K562 (cell line): Measurements from ENCODE around the gene CEP250. TPM values are rescaled to one million over a fixed set of nuclear protein-coding genes. Genes with fewer than 3 reads are reported as not detected.

ENCODE experiments used
- ATAC-seq: fragments of 200-7000 bp; cut with Tn5 transposase; 3 replicates; pipeline ENCODE4 v1.9.1; 2020; ENCODE audit warnings: moderate library complexity
- BruUV-seq: library from RNA; stranded (reverse); fragments of 400-500 nt; replicated peaks from 2 replicates; lab custom pipeline; 2021; lab: Mats Ljungman, UMichigan
- CTCF ChIA-PET: fragments of 300-600 bp; formaldehyde crosslinking; extraction: SDS; loops from one replicate; lab custom pipeline; 2021; ENCODE audit warnings: low intra/inter-chr PET ratio; lab: Yijun Ruan, JAX
- POLR2A ChIA-PET: fragments of 300-600, 350-650 bp; sonication (Branson Sonifier 250); formaldehyde crosslinking; extraction: SDS; loops from one replicate; lab custom pipeline; 2021; ENCODE audit warnings: antibody characterized with exemption, inconsistent platforms; lab: Yijun Ruan, JAX
- DNase-seq, 4 experiments: peaks; one replicate each; pipeline versions ENCODE4 v3.0.0 to v3.0.0-alpha.2; 2011 to 2018; ENCODE audit warnings: low spot score in 3 of 4, mixed read lengths in 3 of 4; ENCODE audit errors: extremely low read depth in 1 of 4
- FAIRE-seq: peaks from 2 replicates; lab custom pipeline; 2011; peaks lifted over from hg19 to GRCh38; lab: Jason Lieb, UNC
- H2AFZ ChIP-seq: 2 replicates; pipeline ENCODE4 v1.6.0; 2011; ENCODE audit warnings: low read depth, low read length, control low read depth, inconsistent platforms
- H3K27ac ChIP-seq: fragments of 200-600 bp; 3 replicates; pipeline ENCODE4 v1.8.0; 2011; ENCODE audit warnings: low read depth, mild to moderate bottlenecking, control low read depth, inconsistent platforms, low read length, moderate library complexity, mixed read lengths; ENCODE audit errors: extremely low read depth
- H3K27me3 ChIP-seq, 2 experiments: fragments of 300-600 bp in 1 of 2; 2 replicates in 1 of 2; 3 replicates in 1 of 2; pipeline versions ENCODE4 v1.6.0 to v1.8.0; 2011; ENCODE audit warnings: inconsistent platforms in 2 of 2, low read length in 2 of 2, mild to moderate bottlenecking in 1 of 2, mixed read lengths in 1 of 2, moderate library complexity in 1 of 2; ENCODE audit not compliant: control insufficient read depth in 2 of 2, insufficient read depth in 2 of 2
- H3K36me3 ChIP-seq: fragments of 300-600 bp; 3 replicates; pipeline ENCODE4 v1.8.0; 2011; ENCODE audit warnings: mild to moderate bottlenecking, low read length, inconsistent platforms; ENCODE audit not compliant: control insufficient read depth, insufficient read depth
- H3K4me1 ChIP-seq, 2 experiments: fragments of 200-600 bp in 1 of 2; replicated peaks in 1 of 2; 2 replicates in 1 of 2; 3 replicates in 1 of 2; pipeline versions ENCODE4 v1.5.1 to v1.8.0; 2011; ENCODE audit warnings: inconsistent platforms in 2 of 2, low read length in 2 of 2, mild to moderate bottlenecking in 1 of 2, mixed read lengths in 1 of 2, moderate library complexity in 1 of 2; ENCODE audit not compliant: control insufficient read depth in 2 of 2, insufficient read depth in 2 of 2
- H3K4me2 ChIP-seq: 2 replicates; pipeline ENCODE4 v1.6.1; 2011; ENCODE audit warnings: low read length, control low read depth, inconsistent platforms, mixed read lengths; ENCODE audit not compliant: insufficient read depth
- H3K4me3 ChIP-seq: fragments of 200-600 bp; sonication (generic), shearing (Covaris generic); 2 replicates; pipeline ENCODE4 v1.5.1; 2016; ENCODE audit warnings: control low read depth, inconsistent platforms
- H3K79me2 ChIP-seq: fragments of 200-600 bp; 3 replicates; pipeline ENCODE4 v1.8.0; 2011; ENCODE audit warnings: low read length, inconsistent platforms; ENCODE audit not compliant: control insufficient read depth, insufficient read depth
- H3K9ac ChIP-seq, 2 experiments: 2 replicates each; pipeline versions ENCODE4 v1.6.0 to v1.6.1; 2011; ENCODE audit warnings: low read depth in 2 of 2, low read length in 2 of 2, control low read depth in 1 of 2, inconsistent platforms in 1 of 2, mild to moderate bottlenecking in 1 of 2, mixed read lengths in 1 of 2; ENCODE audit not compliant: insufficient read depth in 1 of 2
- H3K9me1 ChIP-seq: one replicate; pipeline ENCODE4 v1.6.0; 2011; ENCODE audit warnings: inconsistent platforms, mild to moderate bottlenecking, low read length, moderate library complexity; ENCODE audit not compliant: control insufficient read depth, insufficient read depth
- H3K9me3 ChIP-seq: replicated peaks from 2 replicates; pipeline ENCODE4 v1.5.1; 2011; ENCODE audit warnings: low read depth, low read length, inconsistent platforms; ENCODE audit not compliant: control insufficient read depth, insufficient read depth
- H4K20me1 ChIP-seq: replicated peaks from 2 replicates; pipeline ENCODE4 v1.6.1; 2011; ENCODE audit warnings: low read length, inconsistent platforms, mixed read lengths; ENCODE audit not compliant: control insufficient read depth, insufficient read depth
- CTCF ChIP-seq, 3 experiments: IDR thresholded peaks in 2 of 3; conservative IDR thresholded peaks in 1 of 3; 2 replicates each; pipeline ENCODE4 v1.5.1; 2011 to 2012; ENCODE audit warnings: low read length in 3 of 3, mild to moderate bottlenecking in 3 of 3, control low read depth in 2 of 3, improper control_type of control experiment in 1 of 3, inconsistent platforms in 1 of 3, low read depth in 1 of 3, mixed read lengths in 1 of 3, moderate library complexity in 1 of 3; ENCODE audit not compliant: insufficient read depth in 2 of 3
- MYNN ChIP-seq, 2 experiments: sonication (generic); formaldehyde crosslinking in 1 of 2; IDR thresholded peaks; 2 replicates each; pipeline versions ENCODE4 v1.5.0 to v1.6.1; 2016 to 2020; ENCODE audit warnings: antibody characterized with exemption in 1 of 2, missing genetic modification reagents in 1 of 2
- NCOR1 ChIP-seq: fragments of 450-650 bp; IDR thresholded peaks from 2 replicates; pipeline ENCODE4 v1.6.1; 2016; ENCODE audit warnings: mild to moderate bottlenecking, moderate library complexity
- RAD21 ChIP-seq, 2 experiments: fragments of 250-450 bp in 1 of 2; fragments of 450-650 bp in 1 of 2; sonication (Bioruptor Pico) in 1 of 2; formaldehyde crosslinking in 1 of 2; IDR thresholded peaks in 1 of 2; conservative IDR thresholded peaks in 1 of 2; 2 replicates each; pipeline versions ENCODE4 v1.4.0 to v1.8.0; 2020 to 2022; ENCODE audit warnings: mild to moderate bottlenecking in 2 of 2, moderate library complexity in 1 of 2
- THRAP3 ChIP-seq: fragments of 450-650 bp; IDR thresholded peaks from 2 replicates; pipeline ENCODE4 v1.6.1; 2016; ENCODE audit warnings: mild to moderate bottlenecking, inconsistent platforms, borderline replicate concordance
- ZNF274 ChIP-seq: IDR thresholded peaks from 2 replicates; pipeline ENCODE4 v1.6.1; 2011; ENCODE audit warnings: low read depth, mild to moderate bottlenecking, low read length, moderate library complexity, borderline replicate concordance
- ZNF280A ChIP-seq: fragments of 450-650 bp; IDR thresholded peaks from 2 replicates; pipeline ENCODE4 v1.6.1; 2018; ENCODE audit warnings: mild to moderate bottlenecking, low read depth; ENCODE audit not compliant: partially characterized antibody
- ZNF282 ChIP-seq: sonication (generic); formaldehyde crosslinking; IDR thresholded peaks from 2 replicates; pipeline ENCODE4 v1.8.1; 2023; ENCODE audit warnings: missing genetic modification reagents
- ZNF449 ChIP-seq: fragments of 250-450 bp; sonication (Bioruptor Pico); IDR thresholded peaks from 2 replicates; pipeline ENCODE4 v1.8.0; 2022; ENCODE audit warnings: moderate library complexity, mild to moderate bottlenecking, inconsistent platforms
- ZNF589 ChIP-seq: fragments of 200-800 bp; sonication (Bioruptor generic); IDR thresholded peaks from 2 replicates; pipeline ENCODE4 v1.6.1; 2016; ENCODE audit warnings: low read depth, missing genetic modification characterization, missing compliant biosample characterization
- ZSCAN32 ChIP-seq: fragments of 450-650 bp; formaldehyde crosslinking; IDR thresholded peaks from 2 replicates; pipeline ENCODE4 v1.4.0; 2020; ENCODE audit warnings: mild to moderate bottlenecking, moderate library complexity
- WGBS: fragments of 100-300 bp; shearing (Covaris generic); methylation state at CpG from one replicate; pipeline ENCODE4 v1.1.6; 2016; ENCODE audit warnings: low coverage, mixed read lengths; ENCODE audit not compliant: insufficient coverage; ENCODE audit errors: missing lambda C conversion rate; 5-methylcytosine and 5-hydroxymethylcytosine counted together
- in situ Hi-C: fragments of 300-500 bp; cut with MboI; formaldehyde crosslinking; loops from 4 replicates; pipeline ENCODE4 v1.15.0; 2018; ENCODE audit warnings: inconsistent platforms, mixed read lengths
- intact Hi-C: fragments of 100-400 bp; cut with micrococcal nuclease; formaldehyde crosslinking; loops from 2 replicates; pipeline ENCODE4 v1.14.2; 2022
- polyA plus RNA-seq, 8 experiments: library from polyadenylated mRNA; depleted of rRNA in 4 of 8; stranded (reverse) in 5 of 8; unstranded in 3 of 8; fragments of >200 nt; fragmentation: Nextera tagmentation in 2 of 8; fragmentation: Illumina TruSeq in 1 of 8; extraction: Ambion mirVana in 2 of 8; extraction: Trizol in 1 of 8; gene quantifications; 2 replicates each; pipeline versions ENCODE4 v1.2.1 to v1.2.3, GENCODE V29; 2011 to 2014; ENCODE audit warnings: inconsistent platforms in 1 of 8, missing spikeins in 1 of 8
- total RNA-seq, 7 experiments: library from RNA; depleted of rRNA in 6 of 7; stranded (reverse); fragments of >200 nt in 6 of 7; fragmentation: Illumina TruSeq in 2 of 7; extraction: Trizol in 2 of 7; gene quantifications; 2 replicates each; pipeline versions ENCODE4 v1.2.1 to v1.2.3, GENCODE V29; 2011 to 2021; ENCODE audit warnings: low replicate concordance in 1 of 7
- TF ChIP-seq, protein P1 (sequence below): sonication (generic); formaldehyde crosslinking; IDR thresholded peaks from 2 replicates; pipeline ENCODE4 v1.8.0; 2022; ENCODE audit warnings: missing genetic modification reagents, mild to moderate bottlenecking, borderline replicate concordance

CEP250 gene
- total and polyA plus RNA-seq, 9 of the 15 experiments (the other 6 are each of a cell fraction or from before 2014, with no cell fraction given), result 2.5 to 41.9 (median 20.5) TPM

DNA sequence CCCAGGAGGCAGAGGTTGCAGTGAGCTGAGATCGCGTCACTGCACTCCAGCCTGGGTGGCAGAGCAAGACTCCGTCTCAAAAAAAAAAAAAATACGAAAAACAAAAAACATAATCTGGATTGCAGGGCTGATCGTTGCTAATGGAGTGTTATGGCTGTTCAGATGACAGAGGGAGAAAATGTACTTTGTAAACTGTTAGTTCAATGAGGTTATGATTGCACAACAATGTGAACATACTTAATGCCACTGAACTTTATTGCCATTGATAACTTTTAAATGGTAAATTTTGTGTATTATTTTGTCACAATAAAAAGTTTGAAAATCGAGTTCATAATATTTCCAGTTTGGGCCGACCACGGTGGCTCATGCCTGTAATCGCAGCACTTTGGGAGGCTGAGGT lies 63.6 kb downstream of the CEP250 start (continued):
- TF ChIP-seq, protein P1, sequence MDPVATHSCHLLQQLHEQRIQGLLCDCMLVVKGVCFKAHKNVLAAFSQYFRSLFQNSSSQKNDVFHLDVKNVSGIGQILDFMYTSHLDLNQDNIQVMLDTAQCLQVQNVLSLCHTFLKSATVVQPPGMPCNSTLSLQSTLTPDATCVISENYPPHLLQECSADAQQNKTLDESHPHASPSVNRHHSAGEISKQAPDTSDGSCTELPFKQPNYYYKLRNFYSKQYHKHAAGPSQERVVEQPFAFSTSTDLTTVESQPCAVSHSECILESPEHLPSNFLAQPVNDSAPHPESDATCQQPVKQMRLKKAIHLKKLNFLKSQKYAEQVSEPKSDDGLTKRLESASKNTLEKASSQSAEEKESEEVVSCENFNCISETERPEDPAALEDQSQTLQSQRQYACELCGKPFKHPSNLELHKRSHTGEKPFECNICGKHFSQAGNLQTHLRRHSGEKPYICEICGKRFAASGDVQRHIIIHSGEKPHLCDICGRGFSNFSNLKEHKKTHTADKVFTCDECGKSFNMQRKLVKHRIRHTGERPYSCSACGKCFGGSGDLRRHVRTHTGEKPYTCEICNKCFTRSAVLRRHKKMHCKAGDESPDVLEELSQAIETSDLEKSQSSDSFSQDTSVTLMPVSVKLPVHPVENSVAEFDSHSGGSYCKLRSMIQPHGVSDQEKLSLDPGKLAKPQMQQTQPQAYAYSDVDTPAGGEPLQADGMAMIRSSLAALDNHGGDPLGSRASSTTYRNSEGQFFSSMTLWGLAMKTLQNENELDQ, result no peak

DNA sequence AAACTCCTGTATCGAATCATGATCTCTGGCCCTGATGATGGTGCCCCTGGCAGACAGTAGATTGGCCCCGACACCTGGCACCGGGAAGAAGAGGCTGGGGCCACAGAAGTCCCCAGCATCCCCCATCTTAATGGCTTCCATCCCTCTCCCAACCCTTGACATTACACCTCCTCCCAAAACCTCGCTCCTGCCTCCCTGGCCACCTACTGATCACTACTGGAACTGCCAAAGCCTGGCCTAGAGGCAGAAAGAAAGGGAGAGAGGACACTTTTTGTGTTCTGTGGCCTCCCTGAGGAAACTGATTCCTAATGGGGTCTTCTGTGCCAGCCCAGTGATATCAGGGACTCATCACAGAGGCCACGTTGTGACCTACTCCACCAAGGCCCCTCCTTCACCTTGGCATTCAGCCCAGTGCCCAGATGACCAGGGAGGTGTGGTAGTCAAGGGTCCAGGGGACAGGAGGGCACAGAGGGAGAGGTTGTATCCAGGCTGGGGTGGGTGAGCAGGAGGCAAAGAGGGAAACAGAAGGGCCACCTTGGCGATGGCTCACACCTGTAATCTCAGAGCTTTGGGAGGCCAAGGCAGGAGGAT lies 68.0 kb downstream of the CEP250 start:
- in situ Hi-C loops, result no loop called here
- no peaks in the 10 kb centered on the region for H3K9me1 ChIP-seq
- intact Hi-C loops, result no loop called here
- ATAC-seq, result peak; percentile 95
- ChIA-PET POLR2A (interaction anchor here (1.1 kb wide), 1 partner anchor 18 kb away, joined by 3 read pairs; no protein-coding TSS in a partner anchor), CTCF (no interaction called here)
- H3K4me3 ChIP-seq, result no peak overlapping the region
- H3K79me2 ChIP-seq, result no peaks in the 10 kb centered on the region
- FAIRE-seq, result peak; percentile 83
- no peaks in the 10 kb centered on the region for H3K27me3 ChIP-seq
- no peak overlapping the region for H3K9ac ChIP-seq
- BruUV-seq, result no TSS peak
- no peak overlapping the region for H2AFZ ChIP-seq
- H3K36me3 ChIP-seq, result no peaks in the 10 kb centered on the region
- H3K9me3 ChIP-seq, result no peaks in the 10 kb centered on the region
- DNase-seq, result peak; percentile 59 to 70 (median 67)
- no peaks in the 10 kb centered on the region for H3K4me1 ChIP-seq
- H3K27ac ChIP-seq, result no peak overlapping the region
- H4K20me1 ChIP-seq, result no peaks in the 10 kb centered on the region
- WGBS, result 15% methylated on average over 6 of the region's 6 CpGs
- H3K4me2 ChIP-seq, result no peak overlapping the region
- no peak for TF ChIP-seq ZNF280A
- no peak for TF ChIP-seq ZNF274
- no peak for TF ChIP-seq ZNF449 (CRISPR knock-in tag)
- no peak for TF ChIP-seq ZNF589 (CRISPR knock-in tag)
- TF ChIP-seq MYNN (IDR thresholded peaks at IDR 0.05), result no peak
- TF ChIP-seq MYNN (CRISPR knock-in tag; IDR thresholded peaks at IDR 0.05), result no peak
- TF ChIP-seq CTCF (IDR thresholded peaks at IDR 0.05 in 2 of 3, conservative IDR thresholded peaks at IDR 0.05 in 1 of 3; ENCODE audit: insufficient read depth in 2 of 3, low read depth in 1 of 3, low read length in 3 of 3), result peak; percentile 68 to 77 (median 74)
- no peak for TF ChIP-seq ZNF282 (CRISPR knock-in tag)
- no peak for TF ChIP-seq ZSCAN32 (CRISPR knock-in tag)
- peak in 1 of 2 experiments; percentile 41; a peak in 1 of 4 replicates for TF ChIP-seq RAD21 (CRISPR knock-in tag; conservative IDR thresholded peaks at IDR 0.05 in 1 of 2, IDR thresholded peaks at IDR 0.05 in 1 of 2)
- TF ChIP-seq NCOR1, result no peak
- TF ChIP-seq THRAP3, result no peak
